ENCODE measurements around the gene VGLL4. TPM values are rescaled to one million over a fixed set of nuclear protein-coding genes. Genes with fewer than 3 reads are reported as not detected.

VGLL4 gene
- total RNA-seq, 1 experiment from 2014 or later, result 26.9 TPM

DNA sequence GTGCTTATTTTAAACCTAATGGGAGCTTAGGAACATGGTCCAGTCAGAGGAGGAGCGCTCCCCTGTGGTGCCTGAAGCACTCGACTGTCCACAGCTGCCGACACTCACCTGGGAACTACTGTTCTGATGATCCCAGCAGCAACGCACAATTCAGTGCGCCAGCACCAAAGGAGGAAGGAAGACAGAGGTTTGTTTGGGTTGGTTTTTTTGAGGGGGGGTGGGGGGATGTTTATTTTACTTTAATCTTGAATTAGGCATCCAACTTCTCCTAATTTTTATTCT, 48.8 kb upstream of the VGLL4 start:
- BruUV-seq (replicated peaks), result no TSS peak
- TF ChIP-seq, protein P1, sequence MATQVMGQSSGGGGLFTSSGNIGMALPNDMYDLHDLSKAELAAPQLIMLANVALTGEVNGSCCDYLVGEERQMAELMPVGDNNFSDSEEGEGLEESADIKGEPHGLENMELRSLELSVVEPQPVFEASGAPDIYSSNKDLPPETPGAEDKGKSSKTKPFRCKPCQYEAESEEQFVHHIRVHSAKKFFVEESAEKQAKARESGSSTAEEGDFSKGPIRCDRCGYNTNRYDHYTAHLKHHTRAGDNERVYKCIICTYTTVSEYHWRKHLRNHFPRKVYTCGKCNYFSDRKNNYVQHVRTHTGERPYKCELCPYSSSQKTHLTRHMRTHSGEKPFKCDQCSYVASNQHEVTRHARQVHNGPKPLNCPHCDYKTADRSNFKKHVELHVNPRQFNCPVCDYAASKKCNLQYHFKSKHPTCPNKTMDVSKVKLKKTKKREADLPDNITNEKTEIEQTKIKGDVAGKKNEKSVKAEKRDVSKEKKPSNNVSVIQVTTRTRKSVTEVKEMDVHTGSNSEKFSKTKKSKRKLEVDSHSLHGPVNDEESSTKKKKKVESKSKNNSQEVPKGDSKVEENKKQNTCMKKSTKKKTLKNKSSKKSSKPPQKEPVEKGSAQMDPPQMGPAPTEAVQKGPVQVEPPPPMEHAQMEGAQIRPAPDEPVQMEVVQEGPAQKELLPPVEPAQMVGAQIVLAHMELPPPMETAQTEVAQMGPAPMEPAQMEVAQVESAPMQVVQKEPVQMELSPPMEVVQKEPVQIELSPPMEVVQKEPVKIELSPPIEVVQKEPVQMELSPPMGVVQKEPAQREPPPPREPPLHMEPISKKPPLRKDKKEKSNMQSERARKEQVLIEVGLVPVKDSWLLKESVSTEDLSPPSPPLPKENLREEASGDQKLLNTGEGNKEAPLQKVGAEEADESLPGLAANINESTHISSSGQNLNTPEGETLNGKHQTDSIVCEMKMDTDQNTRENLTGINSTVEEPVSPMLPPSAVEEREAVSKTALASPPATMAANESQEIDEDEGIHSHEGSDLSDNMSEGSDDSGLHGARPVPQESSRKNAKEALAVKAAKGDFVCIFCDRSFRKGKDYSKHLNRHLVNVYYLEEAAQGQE (IDR thresholded peaks at IDR 0.05; ENCODE audit: low read depth), result no peak

DNA sequence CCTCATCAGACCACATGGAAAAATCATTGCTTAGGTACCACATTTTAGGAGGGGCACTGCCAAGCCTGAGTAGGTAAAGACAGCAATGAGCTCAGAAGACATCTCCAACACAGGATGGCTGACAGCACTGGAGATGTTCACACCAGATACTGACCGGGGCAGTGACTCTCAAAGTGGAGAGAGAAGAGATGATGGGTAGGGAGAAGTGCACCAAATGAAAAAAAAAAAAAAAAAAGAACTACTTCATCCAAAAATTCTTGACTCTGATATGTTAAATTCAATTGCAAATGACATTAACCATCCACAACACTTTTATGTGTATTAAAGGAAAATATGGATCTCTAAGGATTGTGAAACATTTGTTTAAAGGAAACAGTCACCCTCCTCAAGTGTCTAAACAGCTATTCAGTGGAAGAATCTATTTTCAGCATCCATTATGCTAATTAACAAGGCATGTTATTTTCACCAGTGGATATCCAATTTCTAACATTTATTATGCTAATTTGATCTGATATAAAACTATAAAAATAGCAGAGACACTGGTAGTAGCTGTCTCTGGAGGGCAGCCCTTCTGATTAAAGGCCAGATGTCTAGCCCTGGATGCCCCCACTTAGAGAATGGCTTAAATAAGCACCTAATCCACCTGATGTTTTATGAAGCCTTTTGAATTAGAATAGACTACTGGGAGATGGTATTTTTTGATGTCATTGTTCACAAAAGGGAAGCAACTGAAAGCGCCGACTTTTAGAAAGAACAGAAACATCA, 48.2 kb upstream of the VGLL4 start:
- ATAC-seq, result no peak
- Histone ChIP-seq H3K27ac (ENCODE audit: low read depth, low read length) (no peak overlapping the region), H3K27me3 (ENCODE audit: insufficient read depth, low read length) (no peaks in the 10 kb centered on the region), H3K9ac (ENCODE audit: low read length) (no peak overlapping the region), H4K20me1 (ENCODE audit: insufficient read depth) (peaks cover 7% of the 10 kb centered on the region; the same call in 1 of the 2 replicates), H3K36me3 (ENCODE audit: control insufficient read depth in 1 of 2, insufficient read depth in 2 of 2, low read length in 2 of 2) (no peaks in the 10 kb centered on the region), H3K4me3 (replicated peaks in 1 of 2; ENCODE audit: low read depth in 1 of 2, low read length in 2 of 2) (no peak overlapping the region), H2AFZ (ENCODE audit: low read depth, low read length, poor library complexity, severe bottlenecking) (no peak overlapping the region), H3K79me2 (ENCODE audit: insufficient read depth, low read length) (peaks cover 5% of the 10 kb centered on the region; the same call in 1 of the 2 replicates), H3K9me3 (ENCODE audit: control insufficient read depth in 1 of 2, insufficient read depth in 1 of 2, low read depth in 1 of 2, low read length in 2 of 2) (no peaks in the 10 kb centered on the region), H3K4me1 (ENCODE audit: control insufficient read depth in 1 of 2, insufficient read depth in 2 of 2, low read length in 2 of 2) (peaks cover 0 to 9% of the 10 kb centered on the region in 2 experiments; a peak in 1 of 4 replicates), H3K9me2 (ENCODE audit: insufficient read depth) (no peaks in the 10 kb centered on the region), H3K4me2 (ENCODE audit: low read length) (no peak overlapping the region)
- ChIA-PET RAD21 (ENCODE audit: low non-redundant PET in 1 of 2, low total read pairs in 2 of 2, uncharacterized antibody in 2 of 2, unreplicated experiment in 2 of 2) (no interaction called here), POLR2A (no interaction called here), CTCF (no interaction called here)
- BruUV-seq (replicated peaks), result no TSS peak
- intact Hi-C loops (cut with micrococcal nuclease), result no loop called here
- no peak for DNase-seq (ENCODE audit: low read depth, low spot score)
- TF ChIP-seq TCF7L2 (IDR thresholded peaks at IDR 0.05; ENCODE audit: borderline replicate concordance, extremely low read depth, insufficient read depth, insufficient read length) (no peak), CBX3 (IDR thresholded peaks at IDR 0.05; ENCODE audit: low read depth) (no peak), SIN3A (IDR thresholded peaks at IDR 0.05; ENCODE audit: low read depth) (no peak), ZNF274 (IDR thresholded peaks at IDR 0.05; ENCODE audit: low read depth, low read length) (no peak), ELF1 (IDR thresholded peaks at IDR 0.05; ENCODE audit: borderline replicate concordance, low read depth) (no peak), YY1 (IDR thresholded peaks at IDR 0.05; ENCODE audit: extremely low read depth, insufficient replicate concordance, low read depth, low read length) (no peak), EZH2 (IDR thresholded peaks at IDR 0.05) (no peak), FOSL1 (IDR thresholded peaks at IDR 0.05; ENCODE audit: low read depth) (no peak)
- TF ChIP-seq, protein P1 (IDR thresholded peaks at IDR 0.05; ENCODE audit: low read depth), result no peak

More for the DNA sequence above, 48.8 kb upstream of the VGLL4 start:
- ChIA-PET POLR2A (no interaction called here), CTCF (no interaction called here), RAD21 (ENCODE audit: low non-redundant PET in 1 of 2, low total read pairs in 2 of 2, uncharacterized antibody in 2 of 2, unreplicated experiment in 2 of 2) (no interaction called here)
- Histone ChIP-seq H3K9me2 (ENCODE audit: insufficient read depth) (no peaks in the 10 kb centered on the region), H3K27ac (ENCODE audit: low read depth, low read length) (no peak overlapping the region), H3K36me3 (ENCODE audit: control insufficient read depth in 1 of 2, insufficient read depth in 2 of 2, low read length in 2 of 2) (no peaks in the 10 kb centered on the region), H3K9ac (ENCODE audit: low read length) (no peak overlapping the region), H3K27me3 (ENCODE audit: insufficient read depth, low read length) (no peaks in the 10 kb centered on the region), H3K4me3 (replicated peaks in 1 of 2; ENCODE audit: low read depth in 1 of 2, low read length in 2 of 2) (no peak overlapping the region), H3K4me2 (ENCODE audit: low read length) (no peak overlapping the region), H3K79me2 (ENCODE audit: insufficient read depth, low read length) (peaks cover 6% of the 10 kb centered on the region; the same call in 1 of the 2 replicates), H2AFZ (ENCODE audit: low read depth, low read length, poor library complexity, severe bottlenecking) (no peak overlapping the region), H3K4me1 (ENCODE audit: control insufficient read depth in 1 of 2, insufficient read depth in 2 of 2, low read length in 2 of 2) (peaks cover 0 to 9% of the 10 kb centered on the region in 2 experiments; a peak in 1 of 4 replicates), H3K9me3 (ENCODE audit: control insufficient read depth in 1 of 2, insufficient read depth in 1 of 2, low read depth in 1 of 2, low read length in 2 of 2) (no peaks in the 10 kb centered on the region), H4K20me1 (ENCODE audit: insufficient read depth) (peaks cover 7% of the 10 kb centered on the region; the same call in 1 of the 2 replicates)
- no peak for DNase-seq (ENCODE audit: low read depth, low spot score)
- no peak for ATAC-seq
- intact Hi-C loops (cut with micrococcal nuclease), result no loop called here
